NK-92 (cell line): ENCODE results near the gene ARSG.
"Not testable (repeated sequence)": the region's sequence is repeated elsewhere in the genome, so short reads cannot be mapped to it uniquely, and the experiment has no call there.

Experiments used
- DNase-seq: peaks from one replicate; lab custom pipeline; 2025; ENCODE audit not compliant: unreplicated experiment; lab: John Stamatoyannopoulos, UW

Gene ARSG

DNA sequence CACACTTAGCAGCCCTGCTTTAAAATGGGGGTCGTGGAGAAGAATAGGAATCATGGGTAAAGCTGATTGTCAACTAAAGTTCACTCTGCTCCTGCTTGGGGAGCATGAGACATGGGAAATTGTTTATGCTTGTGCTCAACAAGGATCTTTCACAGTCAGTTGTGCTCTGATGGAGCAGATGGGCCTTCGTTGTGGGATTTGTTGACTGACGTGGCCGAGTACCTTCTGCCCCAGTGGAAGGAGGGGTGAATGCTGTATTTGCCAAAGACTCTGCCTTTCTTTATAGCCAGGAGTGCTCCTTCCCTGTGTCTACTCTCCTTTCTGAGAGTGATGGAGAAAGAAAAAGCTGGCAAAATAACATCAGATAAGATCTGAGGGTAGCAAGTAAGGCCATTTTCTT, 11.4 kb downstream of the ARSG start:
- DNase-seq: no peak

DNA sequence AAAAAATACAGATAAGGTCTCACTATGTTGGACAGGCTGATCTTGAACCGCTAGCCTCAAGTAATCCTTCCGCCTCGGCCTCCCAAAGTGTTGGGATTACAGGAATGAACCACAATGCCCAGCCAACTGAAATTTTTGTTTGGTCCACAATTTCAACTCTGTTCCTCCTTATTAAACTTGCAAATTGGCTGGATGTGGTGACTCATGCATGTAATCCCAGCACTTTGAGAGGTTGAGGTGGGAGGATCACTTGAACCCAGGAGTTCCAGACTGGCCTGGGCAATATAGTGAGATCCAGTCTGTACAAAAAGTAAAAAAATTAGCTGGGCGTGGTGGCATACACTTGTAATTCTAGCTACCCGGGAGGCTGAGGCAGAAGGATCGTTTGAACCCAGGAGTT, 13.4 kb downstream of the ARSG start:
- no peak for DNase-seq

DNA sequence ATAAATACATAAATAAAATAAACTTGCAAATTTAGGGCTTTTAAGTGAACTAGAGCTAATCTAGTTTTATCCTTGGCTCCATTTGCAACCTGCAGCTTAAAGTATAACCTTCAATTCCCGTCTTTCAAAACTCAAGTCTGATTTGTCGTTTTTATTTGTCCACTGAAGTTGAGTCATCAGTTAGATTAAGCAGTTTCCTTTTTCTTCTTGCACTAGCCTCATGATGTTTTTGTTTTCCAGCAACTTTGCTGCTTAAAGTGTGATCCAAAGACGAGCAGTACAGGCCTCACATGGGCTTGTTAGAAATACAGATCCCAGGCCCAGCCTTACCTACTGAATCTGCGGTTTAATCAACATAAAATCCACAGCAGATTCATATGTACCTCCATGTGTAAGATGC, 13.8 kb downstream of the ARSG start:
- DNase-seq: no peak

GRCh38 chr17:68306819-68307218, 15.5 kb downstream of the ARSG start:
- no peak for DNase-seq

GRCh38 chr17:68307443-68307842, 16.1 kb downstream of the ARSG start:
- no peak for DNase-seq

DNA sequence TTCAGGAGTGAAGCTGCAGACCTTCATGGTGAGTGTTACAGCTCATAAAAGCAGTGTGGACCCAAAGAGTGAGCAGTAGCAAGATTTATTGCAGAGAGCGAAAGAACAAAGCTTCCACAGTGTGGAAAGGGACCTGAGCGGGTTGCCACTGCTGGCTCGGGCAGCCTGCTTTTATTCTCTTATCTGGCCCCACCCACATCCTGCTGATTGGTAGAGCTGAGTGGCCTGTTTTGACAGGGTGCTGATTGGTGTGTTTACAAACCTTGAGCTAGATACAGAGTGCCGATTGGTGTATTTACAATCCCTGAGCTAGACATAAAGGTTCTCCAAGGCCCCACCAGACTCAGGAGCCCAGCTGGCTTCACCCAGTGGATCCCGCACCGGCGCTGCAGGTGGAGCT, 17.2 kb downstream of the ARSG start:
- not testable (repeated sequence) for DNase-seq

GRCh38 chr17:68309066-68309670, 17.9 kb downstream of the ARSG start:
- not testable (repeated sequence) for DNase-seq

DNA sequence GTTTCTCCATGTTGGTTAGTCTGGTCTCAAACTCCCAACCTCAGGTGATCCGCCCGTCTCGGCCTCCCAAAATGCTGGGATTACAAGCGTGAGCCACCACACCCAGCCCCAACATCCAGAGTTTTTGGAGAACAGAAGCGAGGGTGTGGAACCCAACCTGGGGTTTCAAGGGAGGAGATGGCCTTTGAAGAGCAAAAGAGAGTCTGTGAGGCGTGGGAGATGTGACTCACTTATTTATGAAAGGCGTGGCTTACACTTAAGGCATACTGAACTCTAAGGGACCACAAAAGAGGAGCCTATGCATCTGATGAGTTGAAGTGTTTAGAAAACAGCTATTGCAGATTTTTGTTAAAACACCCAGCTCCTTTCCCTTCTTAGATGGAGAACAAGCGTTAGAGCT, 18.9 kb downstream of the ARSG start:
- no peak for DNase-seq

DNA sequence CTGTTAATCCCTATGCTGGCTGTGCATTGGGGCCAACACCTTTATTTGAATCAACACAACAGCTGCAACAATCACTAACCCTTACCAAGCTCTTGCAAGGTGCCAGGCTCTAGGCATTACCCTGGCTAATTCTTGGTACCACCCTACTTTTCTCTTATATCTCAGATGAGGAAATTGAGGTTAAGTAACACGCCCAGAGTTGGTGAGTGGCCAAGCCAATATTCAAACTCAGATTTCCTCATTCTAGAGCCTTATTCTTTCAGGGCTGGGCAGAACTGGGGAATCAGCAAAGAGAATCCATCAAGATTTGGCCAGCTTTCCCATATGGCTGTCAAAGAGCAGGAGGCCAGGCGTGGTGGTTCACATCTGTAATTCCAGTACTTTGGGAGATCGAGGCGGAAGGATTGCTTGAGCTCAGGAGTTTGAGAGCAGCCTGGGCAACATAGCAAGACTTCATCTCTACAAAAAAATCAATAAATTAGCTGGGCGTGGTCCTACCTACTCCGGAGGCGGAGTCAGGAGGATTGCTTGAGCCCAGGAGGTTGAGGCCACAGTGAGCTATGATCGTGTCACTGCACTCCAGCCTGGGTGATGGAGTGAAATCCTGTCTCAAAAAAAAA, 23.7 kb downstream of the ARSG start:
- no peak for DNase-seq

DNA sequence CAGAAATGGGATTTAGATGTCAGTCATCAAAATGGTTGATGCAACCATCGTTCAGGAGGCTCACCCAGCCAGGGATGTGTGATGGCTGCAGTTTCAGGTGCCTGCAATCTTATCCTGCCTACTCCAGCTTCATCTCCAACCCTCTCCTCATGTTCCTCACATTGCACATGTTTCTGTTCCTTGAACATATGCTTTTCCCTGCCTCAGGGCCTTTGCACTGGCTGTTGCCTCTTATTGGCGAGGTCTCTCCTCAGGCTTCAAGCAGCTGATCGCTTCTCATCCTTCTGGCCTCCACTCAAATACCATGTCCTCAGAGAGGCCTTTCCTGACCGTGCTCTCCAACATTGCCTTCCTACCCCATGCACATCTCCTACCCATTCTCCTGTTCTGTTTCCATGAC, 24.6 kb downstream of the ARSG start:
- no peak for DNase-seq

- no peak for DNase-seq
Measured at GRCh38 chr17:68317458-68317857, 26.2 kb downstream of the ARSG start.

GRCh38 chr17:68318103-68318991, 27.1 kb downstream of the ARSG start:
- DNase-seq: no peak

GRCh38 chr17:68319410-68320162, 28.3 kb downstream of the ARSG start:
- no peak for DNase-seq

DNA sequence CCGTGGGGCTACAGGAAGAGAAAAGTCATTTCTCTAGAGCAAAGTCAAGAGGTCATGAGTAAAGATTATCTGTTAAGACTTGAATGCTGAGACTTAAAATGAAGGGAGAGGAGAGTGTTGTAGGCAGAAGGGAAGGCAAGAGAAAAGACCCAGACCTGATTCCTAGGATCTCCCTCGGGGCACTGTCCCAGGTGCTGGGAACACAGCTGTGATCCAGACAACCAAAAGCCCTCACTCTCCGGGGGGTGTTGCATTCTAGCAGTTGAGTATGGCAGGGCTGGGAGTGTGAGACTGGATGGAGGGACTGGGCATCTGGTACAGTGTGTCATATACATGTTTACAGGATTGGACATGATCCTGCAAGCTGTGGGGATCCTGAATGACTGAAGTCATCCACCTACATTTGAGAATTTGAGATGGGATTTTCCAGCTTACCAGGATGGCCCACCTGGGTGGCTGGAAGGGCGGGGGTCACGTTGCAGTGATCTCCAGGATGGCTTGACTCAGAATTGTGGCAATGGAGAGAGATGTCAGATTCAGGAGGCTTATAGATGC, 29.1 kb downstream of the ARSG start:
- no peak for DNase-seq

DNA sequence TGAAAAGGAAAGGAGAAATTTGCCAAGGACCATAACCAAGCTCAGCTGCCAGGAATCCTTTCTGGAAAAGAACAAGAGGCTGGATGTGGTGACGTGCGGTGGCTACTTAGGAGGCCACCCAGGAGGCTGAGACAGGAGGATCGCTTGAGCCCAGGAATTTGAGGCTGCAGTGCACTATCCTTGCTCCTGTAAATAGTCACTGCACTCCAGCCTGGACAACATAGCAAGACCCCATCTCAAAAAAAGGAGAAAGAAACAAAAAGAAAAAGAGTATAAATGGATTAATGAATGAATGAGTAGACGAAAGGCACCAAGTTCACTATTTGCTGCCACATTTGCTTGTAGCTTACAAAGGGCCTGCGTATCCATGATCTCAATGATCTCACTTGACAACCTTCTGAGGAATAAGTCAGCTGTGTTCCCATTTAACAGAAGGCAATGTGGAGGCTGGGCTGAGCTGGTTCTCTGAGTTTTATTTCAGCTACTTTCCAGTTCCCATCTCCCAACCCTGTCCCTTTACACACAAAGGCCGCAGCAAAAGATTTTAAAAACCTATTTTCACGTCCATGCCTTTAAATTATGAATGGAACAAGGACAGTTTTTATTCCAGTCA, 29.8 kb downstream of the ARSG start:
- DNase-seq: no peak

- DNase-seq: no peak
Measured at GRCh38 chr17:68321556-68321954, 30.3 kb downstream of the ARSG start.

GRCh38 chr17:68322630-68323029, 31.3 kb downstream of the ARSG start:
- no peak for DNase-seq

DNA sequence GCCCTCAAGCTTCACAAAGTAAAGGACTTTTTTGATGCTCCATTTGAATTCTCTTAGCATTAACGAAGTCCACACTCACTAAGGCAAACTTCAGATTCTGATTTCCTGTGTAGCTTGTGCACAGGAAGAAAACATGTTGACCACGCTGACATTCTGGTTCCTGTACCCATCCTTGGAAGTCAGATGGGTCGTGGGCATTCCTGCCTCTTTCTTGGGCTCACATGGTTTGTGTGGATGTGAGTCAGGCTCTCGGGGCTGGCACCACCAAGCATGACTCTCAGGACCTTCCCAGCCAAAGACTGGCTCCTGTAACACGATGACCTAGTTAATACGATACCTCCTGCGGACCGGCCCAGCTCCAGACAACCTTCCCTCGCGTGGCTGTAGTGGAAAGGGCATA, 32.8 kb downstream of the ARSG start:
- no peak for DNase-seq

GRCh38 chr17:68324654-68325336, 33.5 kb downstream of the ARSG start:
- no peak for DNase-seq

DNA sequence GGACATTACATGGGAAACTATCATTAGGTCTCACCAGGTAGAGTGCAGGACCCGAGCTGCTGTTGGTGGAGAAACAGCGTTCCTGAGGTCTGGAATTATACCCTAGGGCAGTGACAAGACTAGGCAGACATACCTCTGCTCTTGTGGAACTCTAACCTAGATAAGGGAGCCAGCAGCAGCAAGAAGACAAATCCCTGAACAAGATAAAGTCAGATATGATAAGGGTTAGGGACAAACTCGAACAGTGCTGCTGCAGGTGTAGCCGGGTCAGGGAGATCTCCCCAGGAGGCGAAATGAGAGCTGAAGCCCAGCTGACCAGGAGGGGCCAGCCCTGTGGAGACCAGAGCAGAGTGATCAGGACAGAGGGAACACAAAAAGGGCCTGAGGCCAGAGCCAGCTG, 34.7 kb downstream of the ARSG start:
- DNase-seq: no peak
